Measurements from ENCODE around the gene DRAP1. TPM values are rescaled to one million over a fixed set of nuclear protein-coding genes. Genes with fewer than 3 reads are reported as not detected.
A peak's percentile ranks its signal among the peaks of the same experiment; 100 is the strongest.

The DRAP1 gene
- total and polyA plus RNA-seq, 9 of the 15 experiments (the other 6 are each of a cell fraction or from before 2014, with no cell fraction given) = 9.6 to 200 (median 92.9) TPM

- TF ChIP-seq ESRRB (CRISPR knock-in tag; IDR thresholded peaks at IDR 0.05; ENCODE audit: borderline replicate concordance) (no peak), CHCHD3 (CRISPR knock-in tag; IDR thresholded peaks at IDR 0.05) (no peak), RBM14 (IDR thresholded peaks at IDR 0.05; ENCODE audit: borderline replicate concordance, insufficient read depth, low read depth, low read length) (no peak), NFE2 (IDR thresholded peaks at IDR 0.05; ENCODE audit: low read depth) (no peak), ZNF668 (CRISPR knock-in tag; IDR thresholded peaks at IDR 0.05) (no peak), ZC3H11A (IDR thresholded peaks at IDR 0.05; ENCODE audit: low read depth, low read length) (no peak), ZBTB17 (CRISPR knock-in tag; IDR thresholded peaks at IDR 0.05) (peak; percentile 80; the same call in 1 of the 2 replicates), MAZ (CRISPR knock-in tag; conservative IDR thresholded peaks at IDR 0.05 in 1 of 2, IDR thresholded peaks at IDR 0.05 in 1 of 2) (peak; percentile 97 to 98), DNMT1 (IDR thresholded peaks at IDR 0.05) (no peak), MECOM (CRISPR knock-in tag; IDR thresholded peaks at IDR 0.05) (no peak), TRIM28 (IDR thresholded peaks at IDR 0.05) (no peak), ZNF3 (CRISPR knock-in tag; IDR thresholded peaks at IDR 0.05) (no peak), ZBTB5 (IDR thresholded peaks at IDR 0.05) (no peak), SRSF9 (IDR thresholded peaks at IDR 0.05; ENCODE audit: borderline replicate concordance, low read depth, low read length) (no peak), SMARCB1 (IDR thresholded peaks at IDR 0.05; ENCODE audit: insufficient read length, low read depth) (no peak), ILK (tag; IDR thresholded peaks at IDR 0.05; ENCODE audit: borderline replicate concordance, low read depth) (no peak), BHLHE40 (IDR thresholded peaks at IDR 0.05; ENCODE audit: low read length) (peak; percentile 22; the same call in 1 of the 2 replicates), SNAPC5 (CRISPR knock-in tag; IDR thresholded peaks at IDR 0.05) (no peak), RAD51 (IDR thresholded peaks at IDR 0.05; ENCODE audit: borderline replicate concordance, low read depth) (no peak), NR2C1 (IDR thresholded peaks at IDR 0.05) (peak; percentile 85), NR2C1 (tag; IDR thresholded peaks at IDR 0.05) (peak; percentile 77), CREBBP (IDR thresholded peaks at IDR 0.05; ENCODE audit: low read depth, low read length) (no peak), ZNF583 (CRISPR knock-in tag; IDR thresholded peaks at IDR 0.05) (no peak)
- TF ChIP-seq, protein P1, sequence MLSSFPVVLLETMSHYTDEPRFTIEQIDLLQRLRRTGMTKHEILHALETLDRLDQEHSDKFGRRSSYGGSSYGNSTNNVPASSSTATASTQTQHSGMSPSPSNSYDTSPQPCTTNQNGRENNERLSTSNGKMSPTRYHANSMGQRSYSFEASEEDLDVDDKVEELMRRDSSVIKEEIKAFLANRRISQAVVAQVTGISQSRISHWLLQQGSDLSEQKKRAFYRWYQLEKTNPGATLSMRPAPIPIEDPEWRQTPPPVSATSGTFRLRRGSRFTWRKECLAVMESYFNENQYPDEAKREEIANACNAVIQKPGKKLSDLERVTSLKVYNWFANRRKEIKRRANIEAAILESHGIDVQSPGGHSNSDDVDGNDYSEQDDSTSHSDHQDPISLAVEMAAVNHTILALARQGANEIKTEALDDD (IDR thresholded peaks at IDR 0.05) = no peak
- TF ChIP-seq, protein P2, sequence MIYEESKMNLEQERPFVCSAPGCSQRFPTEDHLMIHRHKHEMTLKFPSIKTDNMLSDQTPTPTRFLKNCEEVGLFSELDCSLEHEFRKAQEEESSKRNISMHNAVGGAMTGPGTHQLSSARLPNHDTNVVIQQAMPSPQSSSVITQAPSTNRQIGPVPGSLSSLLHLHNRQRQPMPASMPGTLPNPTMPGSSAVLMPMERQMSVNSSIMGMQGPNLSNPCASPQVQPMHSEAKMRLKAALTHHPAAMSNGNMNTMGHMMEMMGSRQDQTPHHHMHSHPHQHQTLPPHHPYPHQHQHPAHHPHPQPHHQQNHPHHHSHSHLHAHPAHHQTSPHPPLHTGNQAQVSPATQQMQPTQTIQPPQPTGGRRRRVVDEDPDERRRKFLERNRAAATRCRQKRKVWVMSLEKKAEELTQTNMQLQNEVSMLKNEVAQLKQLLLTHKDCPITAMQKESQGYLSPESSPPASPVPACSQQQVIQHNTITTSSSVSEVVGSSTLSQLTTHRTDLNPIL (CRISPR knock-in tag; IDR thresholded peaks at IDR 0.05) = no peak
- TF ChIP-seq, protein P3, sequence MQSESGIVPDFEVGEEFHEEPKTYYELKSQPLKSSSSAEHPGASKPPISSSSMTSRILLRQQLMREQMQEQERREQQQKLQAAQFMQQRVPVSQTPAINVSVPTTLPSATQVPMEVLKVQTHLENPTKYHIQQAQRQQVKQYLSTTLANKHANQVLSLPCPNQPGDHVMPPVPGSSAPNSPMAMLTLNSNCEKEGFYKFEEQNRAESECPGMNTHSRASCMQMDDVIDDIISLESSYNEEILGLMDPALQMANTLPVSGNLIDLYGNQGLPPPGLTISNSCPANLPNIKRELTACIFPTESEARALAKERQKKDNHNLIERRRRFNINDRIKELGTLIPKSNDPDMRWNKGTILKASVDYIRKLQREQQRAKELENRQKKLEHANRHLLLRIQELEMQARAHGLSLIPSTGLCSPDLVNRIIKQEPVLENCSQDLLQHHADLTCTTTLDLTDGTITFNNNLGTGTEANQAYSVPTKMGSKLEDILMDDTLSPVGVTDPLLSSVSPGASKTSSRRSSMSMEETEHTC (IDR thresholded peaks at IDR 0.05) = no peak
Observed at GRCh38 chr11:65888163-65888814, 30.9 kb upstream of the DRAP1 start, which contains the start of gene FIBP (continued).
